22Rv1 (cell line): ENCODE measurements around the gene PDZRN3.
A peak's percentile ranks its signal among the peaks of the same experiment; 100 is the strongest.

ENCODE experiments used
- H3K27ac ChIP-seq: fragments of 450-650 bp; 2 replicates; pipeline ENCODE4 v1.5.1; 2017
- CTCF ChIP-seq: fragments of 450-650 bp; IDR thresholded peaks from 2 replicates; pipeline ENCODE4 v1.5.1; 2017; ENCODE audit warnings: mild to moderate bottlenecking
- ZFX ChIP-seq: fragments of 450-650 bp; IDR thresholded peaks from 2 replicates; pipeline ENCODE4 v1.6.1; 2017; ENCODE audit warnings: antibody characterized with exemption, borderline replicate concordance

Gene PDZRN3

GRCh38 chr3:73474619-73475018 is 150.1 kb downstream of the PDZRN3 start:
- no peak overlapping the region for H3K27ac ChIP-seq
- TF ChIP-seq ZFX, result no peak
- TF ChIP-seq CTCF, result no peak

- H3K27ac ChIP-seq, result no peak overlapping the region
- TF ChIP-seq CTCF (no peak), ZFX (no peak)
Measured at GRCh38 chr3:73473898-73474416, 150.8 kb downstream of the PDZRN3 start.

GRCh38 chr3:73473181-73473897 is 151.4 kb downstream of the PDZRN3 start:
- TF ChIP-seq CTCF (no peak), ZFX (no peak)
- H3K27ac ChIP-seq, result no peak overlapping the region

- TF ChIP-seq ZFX (no peak), CTCF (no peak)
- no peak overlapping the region for H3K27ac ChIP-seq
Measured at GRCh38 chr3:73471986-73472787, 152.6 kb downstream of the PDZRN3 start.

GRCh38 chr3:73470860-73471259 is 153.9 kb downstream of the PDZRN3 start:
- no peak overlapping the region for H3K27ac ChIP-seq
- TF ChIP-seq ZFX, result no peak
- TF ChIP-seq CTCF, result no peak

GRCh38 chr3:73469331-73469730 is 155.4 kb downstream of the PDZRN3 start:
- TF ChIP-seq ZFX (no peak), CTCF (no peak)

GRCh38 chr3:73467211-73467610 is 157.5 kb downstream of the PDZRN3 start:
- TF ChIP-seq CTCF (no peak), ZFX (no peak)
- peak overlapping the region; percentile 35 for H3K27ac ChIP-seq

More at GRCh38 chr3:73469331-73469730, 155.4 kb downstream of the PDZRN3 start:
- no peak overlapping the region for H3K27ac ChIP-seq
